PC-9 (cell line): Measurements from ENCODE around the gene LSS. TPM values are rescaled to one million over a fixed set of nuclear protein-coding genes. Genes with fewer than 3 reads are reported as not detected.

Source experiments
- BruUV-seq: library from RNA; stranded (reverse); fragments of 400-500 nt; replicated peaks from 2 replicates; lab custom pipeline; 2021; lab: Mats Ljungman, UMichigan
- CTCF ChIA-PET: fragments of 300-600 bp; sonication (Branson Sonifier 250); formaldehyde crosslinking; loops from one replicate; lab custom pipeline; 2022; ENCODE audit warnings: antibody characterized with exemption; lab: Charles Lee
- POLR2A ChIA-PET: fragments of 300-600 bp; sonication (Branson Sonifier 250); formaldehyde crosslinking; loops from one replicate; lab custom pipeline; 2022; ENCODE audit warnings: antibody characterized with exemption; ENCODE audit not compliant: unreplicated experiment; lab: Charles Lee
- DNase-seq, 2 experiments: peaks; one replicate each; pipeline versions ENCODE4 v3.0.0 to v3.0.0-alpha.2; 2015 to 2022; ENCODE audit warnings: mixed read lengths in 1 of 2
- H2AFZ ChIP-seq: fragments of 200-600 bp; sonication (generic); 2 replicates; pipeline ENCODE4 v1.8.1; 2017; ENCODE audit warnings: antibody characterized with exemption
- H3F3A ChIP-seq: fragments of 200-600 bp; sonication (generic); 2 replicates; pipeline ENCODE4 v1.8.1; 2017; ENCODE audit warnings: antibody characterized with exemption, mild to moderate bottlenecking, low read depth; ENCODE audit not compliant: insufficient read depth
- H3K27ac ChIP-seq: fragments of 200-600 bp; sonication (generic); 2 replicates; pipeline ENCODE4 v1.6.1; 2016; ENCODE audit warnings: mixed run types
- H3K27me3 ChIP-seq: fragments of 200-600 bp; sonication (generic); 2 replicates; pipeline ENCODE4 v1.6.1; 2016; ENCODE audit warnings: low read depth, mixed run types; ENCODE audit not compliant: insufficient read depth
- H3K36me3 ChIP-seq: fragments of 200-600 bp; sonication (generic); 2 replicates; pipeline ENCODE4 v1.6.1; 2016; ENCODE audit warnings: low read depth, mixed run types
- H3K4me1 ChIP-seq: fragments of 200-600 bp; sonication (generic); replicated peaks from 2 replicates; pipeline ENCODE4 v1.6.1; 2016; ENCODE audit warnings: mixed run types; ENCODE audit not compliant: insufficient read depth
- H3K4me2 ChIP-seq: fragments of 200-600 bp; sonication (generic); 2 replicates; pipeline ENCODE4 v1.6.1; 2017; ENCODE audit warnings: mixed run types
- H3K4me3 ChIP-seq: fragments of 200-600 bp; sonication (generic); 2 replicates; pipeline ENCODE4 v1.6.1; 2016; ENCODE audit warnings: mixed run types
- H3K79me2 ChIP-seq: fragments of 200-600 bp; sonication (generic); 2 replicates; pipeline ENCODE4 v1.6.1; 2017; ENCODE audit warnings: low read depth, mixed run types
- H3K9me2 ChIP-seq: fragments of 200-600 bp; sonication (generic); 2 replicates; pipeline ENCODE4 v1.8.1; 2017; ENCODE audit warnings: mild to moderate bottlenecking; ENCODE audit not compliant: insufficient read depth
- H3K9me3 ChIP-seq: fragments of 200-600 bp; sonication (generic); 2 replicates; pipeline ENCODE4 v1.8.1; 2016; ENCODE audit warnings: low read depth; ENCODE audit not compliant: insufficient read depth
- H4K20me1 ChIP-seq: fragments of 200-600 bp; sonication (generic); 2 replicates; pipeline ENCODE4 v1.8.1; 2017; ENCODE audit not compliant: insufficient read depth
- CTCF ChIP-seq: fragments of 200-600 bp; sonication (generic); conservative IDR thresholded peaks from 2 replicates; pipeline ENCODE4 v1.6.1; 2017; ENCODE audit warnings: mixed run types, antibody characterized with exemption, mild to moderate bottlenecking, moderate library complexity
- EZH2 ChIP-seq: fragments of 200-600 bp; sonication (generic); IDR thresholded peaks from 2 replicates; pipeline ENCODE4 v1.8.0; 2017; ENCODE audit warnings: antibody characterized with exemption, low read depth
- intact Hi-C: fragments of 100-400 bp; cut with micrococcal nuclease; formaldehyde crosslinking; loops from one replicate; pipeline ENCODE4 v1.10.0; 2022; ENCODE audit not compliant: unreplicated experiment
- total RNA-seq: library from RNA; stranded (reverse); gene quantifications from 2 replicates; pipeline ENCODE4 v1.2.3, GENCODE V29; 2021

The LSS gene
- total RNA-seq, 1 experiment from 2014 or later: 92.3 TPM

- intact Hi-C loops: no loop called here
- Histone ChIP-seq H3K4me3 (no peak overlapping the region), H3K36me3 (no peaks in the 10 kb centered on the region), H2AFZ (no peak overlapping the region), H3F3A (no peaks in the 10 kb centered on the region), H3K27ac (no peak overlapping the region), H3K4me1 (no peaks in the 10 kb centered on the region), H4K20me1 (no peaks in the 10 kb centered on the region), H3K9me2 (no peaks in the 10 kb centered on the region), H3K27me3 (no peaks in the 10 kb centered on the region), H3K79me2 (no peaks in the 10 kb centered on the region), H3K4me2 (no peak overlapping the region), H3K9me3 (no peaks in the 10 kb centered on the region)
- POLR2A ChIA-PET: no interaction called here
- TF ChIP-seq EZH2: no peak
- no peak for TF ChIP-seq CTCF
- CTCF ChIA-PET: no interaction called here
- no peak for DNase-seq
- no TSS peak for BruUV-seq
Measured at GRCh38 chr21:46168238-46168637, 60.3 kb downstream of the LSS start.

DNA sequence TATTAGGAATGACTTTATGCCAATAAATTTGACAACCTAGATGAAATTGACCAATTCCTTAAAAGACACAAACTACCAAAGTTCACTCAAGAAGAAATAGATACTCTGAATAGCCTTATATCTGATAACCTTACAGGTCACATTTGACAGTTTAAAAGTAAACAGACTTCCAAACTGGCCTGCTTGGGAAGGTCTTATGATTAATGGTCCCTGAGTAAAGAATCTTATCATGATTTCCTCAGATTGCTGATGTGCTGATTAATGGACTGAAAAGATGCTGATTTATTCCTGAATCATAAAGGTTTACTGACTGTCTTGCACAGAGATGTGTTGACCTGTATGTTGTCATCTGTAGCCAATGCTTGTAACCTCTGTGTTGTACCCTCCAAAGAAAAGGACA, 63.5 kb downstream of the LSS start:
- H4K20me1 ChIP-seq: no peaks in the 10 kb centered on the region
- no TSS peak for BruUV-seq
- intact Hi-C loops: no loop called here
- no peaks in the 10 kb centered on the region for H3K9me2 ChIP-seq
- no peak overlapping the region for H3K4me2 ChIP-seq
- TF ChIP-seq EZH2 (no peak), CTCF (no peak)
- no peaks in the 10 kb centered on the region for H3K36me3 ChIP-seq
- POLR2A ChIA-PET: no interaction called here
- no peak overlapping the region for H3K27ac ChIP-seq
- H3K9me3 ChIP-seq: no peaks in the 10 kb centered on the region
- H3F3A ChIP-seq: no peaks in the 10 kb centered on the region
- no peak overlapping the region for H2AFZ ChIP-seq
- no peaks in the 10 kb centered on the region for H3K79me2 ChIP-seq
- no peaks in the 10 kb centered on the region for H3K27me3 ChIP-seq
- H3K4me3 ChIP-seq: no peak overlapping the region
- H3K4me1 ChIP-seq: no peaks in the 10 kb centered on the region
- no peak for DNase-seq
- CTCF ChIA-PET: no interaction called here

DNA sequence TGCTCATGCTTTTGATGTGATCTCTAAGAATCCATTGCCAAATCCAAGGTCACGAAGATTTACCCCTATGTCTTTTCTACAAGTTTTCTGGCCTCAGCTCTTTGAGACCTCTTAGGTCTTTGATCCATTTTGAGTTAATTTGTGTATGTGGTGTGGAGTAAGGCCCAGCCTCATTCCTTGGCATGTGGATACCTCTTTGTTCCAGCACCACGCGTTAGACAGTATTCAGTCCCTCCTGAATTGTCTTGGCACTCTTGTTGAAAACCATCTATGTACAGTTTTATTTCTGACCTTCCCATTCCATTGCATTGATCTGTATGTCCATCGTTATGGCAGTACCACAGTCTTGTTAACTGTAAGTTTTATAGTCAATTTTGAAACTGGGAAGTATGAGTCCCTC, 65.2 kb downstream of the LSS start:
- no peaks in the 10 kb centered on the region for H3K79me2 ChIP-seq
- intact Hi-C loops: no loop called here
- no peaks in the 10 kb centered on the region for H3K4me1 ChIP-seq
- no peaks in the 10 kb centered on the region for H3K36me3 ChIP-seq
- no peaks in the 10 kb centered on the region for H3F3A ChIP-seq
- no peak for DNase-seq
- H3K27ac ChIP-seq: no peak overlapping the region
- CTCF ChIA-PET: no interaction called here
- no peak overlapping the region for H3K4me3 ChIP-seq
- POLR2A ChIA-PET: no interaction called here
- H4K20me1 ChIP-seq: no peaks in the 10 kb centered on the region
- no peaks in the 10 kb centered on the region for H3K27me3 ChIP-seq
- no peaks in the 10 kb centered on the region for H3K9me2 ChIP-seq
- no peak overlapping the region for H3K4me2 ChIP-seq
- H2AFZ ChIP-seq: no peak overlapping the region
- H3K9me3 ChIP-seq: no peaks in the 10 kb centered on the region
- no TSS peak for BruUV-seq
- TF ChIP-seq CTCF: no peak
- no peak for TF ChIP-seq EZH2
